Kidney glomerular epithelial cell (primary cell): ENCODE measurements around the gene CEP128.
A peak's percentile ranks its signal among the peaks of the same experiment; 100 is the strongest.

Source experiments
- DNase-seq: peaks from one replicate; lab custom pipeline; 2025; lab: John Stamatoyannopoulos, UW

Gene CEP128

DNA sequence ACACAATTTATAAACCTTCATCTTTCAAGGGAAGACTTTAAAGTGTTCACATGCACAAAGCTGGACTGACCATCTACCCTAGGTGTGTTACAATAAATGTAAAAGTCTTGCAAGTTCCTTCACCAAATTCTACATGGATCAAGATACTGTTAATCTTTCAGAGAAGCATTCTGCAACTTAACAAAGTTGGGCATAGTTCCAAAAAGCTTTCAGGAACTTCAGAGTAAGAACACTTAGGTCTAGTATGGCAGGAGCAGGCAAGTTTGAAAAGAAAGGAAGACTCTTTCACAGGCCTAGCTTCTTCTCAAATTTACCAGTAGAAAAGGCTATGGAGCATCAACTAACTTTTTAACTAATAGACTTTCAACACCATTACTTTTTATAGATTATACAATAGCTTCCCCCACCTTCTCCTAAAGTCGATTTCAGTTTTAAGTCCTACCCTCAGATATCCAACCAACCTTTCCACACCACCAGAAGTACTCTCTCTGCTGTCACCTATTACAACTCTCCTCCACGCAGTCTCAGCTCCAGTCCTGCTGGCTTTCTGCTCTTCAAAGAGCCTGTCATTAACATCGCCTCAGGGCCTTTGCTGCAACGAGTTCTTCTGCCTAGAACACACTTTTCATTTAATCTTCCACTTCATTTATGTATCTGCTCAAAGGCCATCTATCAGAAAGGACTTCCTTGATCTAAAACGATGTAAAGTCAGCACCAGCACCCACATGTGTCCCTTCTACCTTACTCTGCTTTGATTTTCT lies 333.9 kb downstream of the CEP128 start:
- DNase-seq: no peak

DNA sequence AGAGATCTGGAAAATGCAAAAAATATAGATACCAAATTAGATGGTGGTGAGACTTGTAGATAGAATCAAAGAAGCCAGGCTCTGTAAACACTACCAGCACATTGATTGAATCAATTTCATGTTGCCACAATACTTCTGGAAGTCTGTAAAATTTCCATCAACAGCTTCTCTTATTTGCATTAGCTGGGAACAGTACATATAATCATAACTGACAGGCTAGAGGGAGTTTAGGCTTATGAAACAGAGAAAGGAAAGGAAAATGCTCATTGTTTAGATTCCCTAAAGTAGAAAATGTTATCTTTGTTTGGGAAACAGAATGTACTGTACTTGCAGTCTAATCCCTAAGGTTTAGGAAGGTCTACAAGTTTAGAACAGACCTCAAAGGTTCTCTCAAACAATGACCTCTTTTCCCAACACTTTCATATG lies 335.2 kb downstream of the CEP128 start:
- no peak for DNase-seq

DNA sequence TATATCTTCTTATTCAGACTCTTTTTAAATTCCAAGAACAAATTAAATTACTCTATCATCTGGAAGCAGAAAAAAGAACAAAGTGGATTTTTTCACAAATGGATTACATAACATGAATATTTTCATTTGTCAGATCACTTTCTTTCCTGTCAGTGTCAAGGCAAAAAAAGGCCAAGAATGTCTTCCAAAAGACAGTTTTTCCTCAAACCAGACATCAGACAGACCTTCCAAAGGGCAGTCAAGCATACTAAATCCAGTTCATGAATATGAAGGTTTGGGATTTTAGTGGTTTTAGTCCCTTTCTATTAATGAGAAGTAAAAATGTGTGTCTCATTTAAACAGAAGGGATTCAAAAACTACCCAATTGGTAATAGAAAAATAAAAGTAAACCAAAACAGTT lies 336.0 kb downstream of the CEP128 start:
- no peak for DNase-seq

DNA sequence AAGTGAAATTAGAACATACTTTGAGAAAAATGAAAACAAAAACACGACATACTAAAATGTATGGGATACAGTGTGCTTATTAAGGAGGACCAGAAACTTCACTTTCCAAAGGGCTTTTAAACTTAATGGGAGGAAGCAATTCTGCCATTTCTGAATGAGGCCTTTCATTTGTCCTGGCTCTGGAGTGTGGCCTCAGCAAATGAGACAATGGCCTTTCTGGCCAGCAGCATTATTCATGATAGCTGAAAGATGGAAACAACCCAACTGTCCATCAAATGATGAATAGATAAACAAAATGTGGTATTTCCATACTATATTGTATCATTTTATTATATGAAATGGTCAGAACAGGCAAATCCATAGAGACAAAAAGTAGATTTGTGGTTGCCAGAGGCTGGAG lies 338.6 kb downstream of the CEP128 start:
- DNase-seq: no peak

DNA sequence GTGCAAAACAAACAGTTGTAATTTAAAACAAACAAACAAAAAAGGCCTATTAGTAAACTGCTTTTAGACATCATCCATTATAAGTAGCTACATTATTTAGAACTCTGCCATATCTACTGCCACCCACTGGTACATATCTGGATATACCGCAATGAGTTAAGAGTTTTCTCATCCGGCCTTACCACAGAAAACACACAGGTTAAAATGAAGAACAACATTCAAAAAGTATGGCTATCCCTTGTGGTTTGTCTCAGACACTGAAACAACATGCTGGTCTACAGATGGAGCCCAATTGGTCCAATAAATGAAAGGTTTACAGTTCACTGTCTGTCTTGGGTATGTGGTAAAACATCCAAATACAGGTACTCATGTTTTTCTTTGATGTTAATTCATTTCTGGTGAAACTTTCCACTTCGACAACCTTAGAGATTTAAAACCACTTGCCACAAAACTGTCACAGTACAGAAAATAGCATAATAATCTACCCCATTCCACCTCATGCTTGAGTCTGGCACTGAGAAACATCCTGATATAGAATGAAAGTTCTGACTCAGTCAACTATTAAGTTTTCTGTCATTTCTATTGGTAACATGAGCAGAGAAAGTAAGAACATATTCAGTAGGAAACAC lies 354.3 kb downstream of the CEP128 start:
- peak; percentile 51 for DNase-seq

DNA sequence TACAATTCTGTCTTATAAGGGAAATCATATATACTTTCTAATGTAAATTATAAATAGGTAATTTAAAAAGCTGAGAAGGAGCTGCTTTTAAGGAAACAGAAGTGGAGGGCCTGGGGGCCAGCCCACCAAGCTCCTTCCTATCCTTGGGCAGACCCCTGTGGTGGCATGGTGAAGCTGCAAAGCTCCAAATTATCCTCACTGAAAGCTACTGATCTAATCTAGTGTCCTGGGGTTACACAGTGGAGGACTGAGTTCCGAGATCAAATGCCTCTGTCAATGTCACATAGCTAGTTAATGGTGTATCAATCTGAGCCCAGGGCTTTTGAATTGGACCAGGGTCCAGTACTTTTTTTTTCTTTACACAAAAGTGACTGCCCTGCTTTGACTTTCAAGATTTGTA lies 355.4 kb downstream of the CEP128 start:
- DNase-seq: no peak

DNA sequence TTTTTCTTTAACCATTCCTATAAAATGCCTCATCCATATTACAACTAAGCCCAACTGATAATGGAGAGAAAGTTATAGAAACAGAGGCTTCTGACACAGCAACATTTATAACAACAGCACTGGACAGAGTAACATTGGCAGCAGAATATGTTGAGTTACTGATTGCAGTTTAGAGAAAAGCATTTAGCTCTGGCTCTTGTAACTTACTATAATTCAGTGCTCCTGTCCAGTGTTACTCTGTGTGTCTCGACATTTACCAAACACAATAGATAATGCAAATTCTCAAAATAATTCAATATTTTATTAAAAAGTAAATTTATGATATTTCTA lies 356.1 kb downstream of the CEP128 start:
- DNase-seq: no peak

DNA sequence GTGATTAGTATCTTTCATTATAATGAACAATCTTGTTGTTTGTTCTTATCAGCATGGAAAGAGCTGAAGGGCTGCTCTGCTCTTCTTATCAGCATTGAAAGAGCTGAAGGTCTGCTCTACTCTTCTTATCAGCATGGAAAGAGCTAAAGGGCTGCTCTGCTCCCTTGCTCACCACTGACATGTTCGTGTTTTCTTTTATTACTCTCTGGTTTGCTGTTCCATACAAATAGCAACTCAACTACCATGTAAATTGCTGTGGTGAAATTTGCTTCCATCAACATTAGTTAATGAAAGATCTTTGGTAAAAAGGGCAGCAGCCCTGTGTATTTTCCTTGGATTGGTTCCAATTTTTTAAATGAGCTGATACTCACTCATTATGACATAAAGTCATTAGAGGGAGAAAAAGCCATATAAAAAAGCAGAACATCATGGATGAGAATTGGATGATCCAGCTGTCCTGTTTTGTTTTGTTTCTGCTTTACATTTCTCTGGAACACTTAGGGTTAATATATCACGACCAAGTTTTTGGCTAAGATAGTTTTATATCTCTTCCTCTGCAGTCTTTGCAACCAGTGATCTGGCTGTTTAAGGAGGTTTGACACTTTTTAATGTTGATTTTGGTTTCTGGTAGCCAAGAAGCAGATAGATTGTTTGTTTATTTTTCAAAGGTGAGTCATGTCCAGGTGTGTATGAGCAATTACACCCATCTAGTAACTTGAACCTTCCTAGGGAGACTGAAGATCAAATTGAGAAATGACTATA lies 356.6 kb downstream of the CEP128 start:
- peak; percentile 24 for DNase-seq

DNA sequence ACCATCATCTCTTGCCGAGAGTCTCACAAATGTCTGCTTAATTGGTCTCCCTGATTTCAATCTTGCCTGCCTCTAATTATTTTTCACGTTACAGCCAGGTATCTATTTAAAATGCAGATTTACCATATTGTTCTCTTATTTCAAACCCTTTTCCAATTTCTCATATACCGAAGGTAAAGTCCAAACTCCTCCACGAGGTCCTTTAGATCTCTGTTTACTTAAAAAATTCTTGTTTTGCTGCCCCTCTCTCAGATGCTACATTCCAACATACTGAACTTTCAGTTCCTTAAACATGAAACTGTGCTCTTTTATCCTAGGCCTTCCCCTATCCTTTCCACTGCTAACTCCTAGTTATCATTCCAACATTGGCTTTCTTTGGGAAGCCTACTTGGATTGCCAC lies 363.9 kb downstream of the CEP128 start:
- DNase-seq: no peak

DNA sequence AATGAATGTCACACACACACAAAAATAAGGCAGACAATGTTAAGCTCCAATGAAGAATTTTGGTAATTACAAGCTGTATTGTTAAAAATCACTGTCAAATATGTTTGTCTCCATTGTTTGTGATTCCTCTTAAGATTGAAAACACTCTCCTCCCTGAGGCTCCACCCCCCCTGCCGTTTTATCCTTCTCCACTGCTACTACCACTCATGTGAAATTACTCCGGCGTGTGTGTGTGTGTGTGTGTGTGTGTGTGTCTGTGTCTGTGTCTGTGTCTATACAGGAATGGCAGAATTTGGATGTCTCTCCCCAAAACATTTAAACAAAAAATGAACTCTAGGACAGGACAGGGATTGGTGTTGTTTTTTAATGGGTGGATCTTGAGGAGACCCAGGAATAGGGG lies 365.1 kb downstream of the CEP128 start:
- DNase-seq: no peak

DNA sequence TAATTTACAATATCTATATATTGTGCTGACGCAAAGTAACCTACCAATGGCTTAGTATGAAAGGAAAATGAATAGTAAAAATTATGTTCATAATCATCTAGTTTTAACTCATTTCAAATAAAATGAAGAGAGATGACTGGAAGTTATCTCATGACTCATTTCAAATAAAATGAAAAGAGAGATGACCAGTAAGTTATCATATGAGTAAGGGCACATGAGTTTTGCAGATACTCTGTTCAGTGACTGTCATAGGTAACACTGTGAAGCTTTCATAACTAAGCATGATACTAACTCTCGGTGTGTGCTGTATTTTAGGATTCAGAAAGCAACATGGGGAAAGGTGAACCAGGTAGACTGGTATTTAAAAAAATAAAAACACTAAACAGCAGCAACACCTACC lies 365.8 kb downstream of the CEP128 start:
- no peak for DNase-seq

DNA sequence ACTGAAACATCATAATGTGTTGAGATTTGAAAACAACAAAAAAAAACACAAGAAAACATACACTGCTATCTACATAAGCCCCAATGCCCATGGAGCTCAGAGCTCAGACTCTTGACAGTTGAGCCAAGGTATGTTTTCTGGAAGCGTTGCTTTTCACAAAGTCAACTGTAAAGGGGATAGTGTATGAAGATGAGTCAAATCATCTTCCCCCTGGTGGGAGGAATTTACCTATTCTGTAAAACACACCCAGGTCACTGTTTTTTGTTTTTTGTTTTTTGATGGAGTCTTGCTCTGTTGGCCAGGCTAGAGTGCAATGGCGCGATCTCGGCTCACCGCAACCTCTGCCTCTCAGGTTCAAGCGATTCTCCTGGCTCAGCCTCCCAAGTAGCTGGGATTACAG lies 368.9 kb downstream of the CEP128 start:
- DNase-seq: no peak

DNA sequence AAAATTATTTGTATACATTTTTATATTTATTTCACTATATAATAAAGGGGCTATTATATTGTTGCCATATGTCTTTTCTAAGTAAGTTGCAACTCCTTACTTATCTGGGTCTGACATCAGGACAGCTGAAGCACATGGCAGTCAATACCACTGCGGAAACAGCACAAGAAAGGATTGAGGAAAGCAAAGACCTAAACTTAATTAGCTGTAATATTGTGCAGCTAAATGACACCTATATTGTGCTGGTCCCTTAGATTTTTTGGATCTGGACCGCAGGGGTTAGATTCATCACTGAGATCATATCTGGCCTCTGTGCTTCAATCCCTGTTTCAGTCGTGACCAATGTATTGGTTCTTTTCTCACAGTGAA lies 370.6 kb downstream of the CEP128 start:
- no peak for DNase-seq

DNA sequence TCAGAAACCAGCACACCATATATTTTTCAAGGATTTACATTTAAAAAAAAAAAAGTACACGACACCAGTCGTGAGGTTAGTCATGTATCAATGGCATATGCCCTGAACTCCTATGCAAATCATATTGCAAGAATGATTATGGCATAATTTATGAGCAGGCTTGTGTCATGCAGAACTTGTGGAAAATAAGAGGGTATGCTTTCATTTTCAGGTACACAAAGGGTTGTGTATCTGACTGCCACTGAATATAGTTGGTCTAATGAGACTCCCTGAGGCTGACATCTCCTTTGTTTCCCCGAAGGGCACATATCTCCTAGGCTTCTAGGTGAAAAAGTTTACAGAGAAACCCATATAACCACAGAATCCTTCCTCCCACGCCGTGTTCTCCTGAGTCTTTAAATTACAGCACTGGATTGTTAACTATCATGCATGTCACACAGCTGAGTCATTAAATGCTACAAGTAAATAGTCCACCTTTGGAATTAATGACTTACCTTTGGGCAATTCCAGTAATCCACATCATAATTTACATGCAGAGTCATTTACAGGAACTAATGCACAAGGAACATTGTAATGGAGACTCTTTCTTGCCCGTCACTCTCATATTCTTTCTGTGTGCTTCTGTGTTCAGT lies 373.5 kb downstream of the CEP128 start:
- peak; percentile 79 for DNase-seq

DNA sequence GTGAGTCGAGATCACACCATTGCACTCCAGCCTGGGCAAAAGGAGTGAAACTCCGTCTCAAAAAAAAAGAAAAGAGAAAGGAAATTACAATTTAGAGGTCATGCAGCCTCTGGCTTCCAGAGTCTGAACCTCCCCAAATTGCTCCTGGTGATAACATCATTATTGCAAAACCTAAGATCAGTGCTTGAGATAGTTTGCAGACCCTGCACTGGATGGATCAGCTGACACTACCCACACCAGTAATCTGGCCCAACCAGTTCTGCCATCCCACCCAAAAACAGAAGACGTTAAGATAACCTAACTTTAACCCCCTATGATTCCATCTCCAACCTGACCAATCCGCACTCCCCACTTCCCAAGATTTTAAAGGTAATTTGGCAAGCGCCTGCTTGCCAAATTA lies 376.5 kb downstream of the CEP128 start:
- no peak for DNase-seq

DNA sequence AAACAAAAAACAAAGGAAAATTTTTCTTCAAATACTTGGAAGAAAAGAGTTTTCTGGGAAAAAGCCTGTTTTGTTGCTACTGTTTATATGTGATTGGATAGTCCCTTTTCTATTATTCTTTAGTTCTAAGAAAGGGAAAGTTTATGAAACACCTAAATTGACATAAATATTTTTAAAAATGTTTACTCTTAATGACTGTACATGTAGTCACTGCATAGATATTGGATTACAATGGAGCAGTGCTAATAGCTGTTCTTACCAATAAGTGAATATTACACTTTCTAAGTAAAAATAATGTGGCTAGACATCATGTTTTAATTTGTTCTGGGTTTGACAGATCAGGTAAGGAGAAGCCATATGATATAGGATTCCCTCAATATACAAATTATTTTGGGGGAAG lies 377.5 kb downstream of the CEP128 start:
- DNase-seq: no peak

DNA sequence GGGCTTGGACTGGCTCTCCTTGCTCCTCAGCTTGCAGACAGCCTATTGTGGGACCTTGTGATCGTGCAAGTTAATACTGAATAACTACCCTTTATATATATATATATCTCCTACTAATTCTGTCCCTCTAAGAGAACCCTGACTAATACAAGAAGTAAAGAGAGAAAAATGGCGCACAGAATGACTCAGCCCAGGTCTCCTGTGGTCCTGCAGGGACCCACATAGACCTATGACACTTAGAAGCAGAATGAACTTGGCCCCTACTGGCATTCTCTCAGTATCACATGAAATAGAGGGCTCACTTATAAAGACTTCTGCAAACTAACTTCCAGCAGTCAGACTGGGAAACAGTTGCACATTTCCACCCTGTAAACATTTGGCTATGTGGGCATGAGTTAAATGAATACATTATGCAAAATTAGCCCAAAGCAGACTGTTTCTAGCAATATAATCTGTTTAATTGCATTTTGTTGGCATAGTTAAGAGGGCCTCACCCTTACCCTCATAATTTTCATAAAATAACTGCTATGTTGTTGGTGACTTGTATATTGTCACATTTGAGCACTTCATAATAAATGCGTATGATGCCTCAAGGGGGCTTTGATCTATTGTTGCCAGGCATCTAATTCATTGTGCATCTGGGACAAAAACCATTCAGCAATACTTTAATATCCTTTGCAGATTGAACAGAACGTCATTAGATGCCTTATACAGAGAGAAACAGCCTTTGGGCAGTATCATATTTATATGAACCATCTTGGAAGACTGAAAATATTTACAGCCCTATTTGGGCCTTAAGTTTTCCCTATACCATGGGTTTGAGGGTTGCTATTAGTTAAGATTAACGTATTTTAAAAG lies 380.5 kb downstream of the CEP128 start:
- DNase-seq: no peak

DNA sequence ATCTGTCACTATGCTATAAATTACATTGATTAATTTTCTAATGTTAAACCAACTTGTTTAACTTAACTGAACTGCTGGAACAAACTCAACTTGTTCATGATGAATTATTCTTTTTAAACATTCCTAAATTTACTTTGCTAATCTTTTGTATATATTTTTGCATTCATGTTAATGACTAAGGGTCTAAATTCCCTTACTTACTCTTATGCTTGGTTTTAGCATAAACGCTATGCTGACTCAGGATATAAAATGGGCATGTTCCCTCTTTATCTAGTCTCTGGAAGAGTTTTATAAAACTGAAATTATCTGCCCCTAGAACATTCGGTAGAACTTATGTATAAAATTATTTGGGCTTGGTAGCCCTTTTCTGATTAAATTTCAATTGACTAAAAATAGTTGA lies 387.4 kb downstream of the CEP128 start:
- DNase-seq: no peak

DNA sequence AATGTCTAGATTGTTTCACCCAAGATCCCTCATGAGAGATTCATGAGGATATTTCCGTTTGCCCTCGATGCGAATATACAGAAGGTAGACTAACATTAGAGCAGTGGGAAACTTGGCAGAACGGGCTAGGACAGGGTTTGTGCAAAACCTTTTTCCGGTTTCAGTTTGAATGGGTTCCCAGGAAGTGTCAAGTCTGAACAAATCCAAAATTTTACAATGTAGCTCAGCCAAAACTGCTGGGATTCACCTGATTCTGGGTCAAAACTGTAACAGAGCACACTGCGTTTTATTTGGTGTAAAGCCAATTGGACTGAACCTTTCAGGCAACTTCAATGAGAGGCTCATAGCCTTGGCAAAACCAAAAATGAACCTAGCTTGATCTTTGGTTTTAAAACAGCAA lies 392.4 kb downstream of the CEP128 start:
- DNase-seq: no peak

DNA sequence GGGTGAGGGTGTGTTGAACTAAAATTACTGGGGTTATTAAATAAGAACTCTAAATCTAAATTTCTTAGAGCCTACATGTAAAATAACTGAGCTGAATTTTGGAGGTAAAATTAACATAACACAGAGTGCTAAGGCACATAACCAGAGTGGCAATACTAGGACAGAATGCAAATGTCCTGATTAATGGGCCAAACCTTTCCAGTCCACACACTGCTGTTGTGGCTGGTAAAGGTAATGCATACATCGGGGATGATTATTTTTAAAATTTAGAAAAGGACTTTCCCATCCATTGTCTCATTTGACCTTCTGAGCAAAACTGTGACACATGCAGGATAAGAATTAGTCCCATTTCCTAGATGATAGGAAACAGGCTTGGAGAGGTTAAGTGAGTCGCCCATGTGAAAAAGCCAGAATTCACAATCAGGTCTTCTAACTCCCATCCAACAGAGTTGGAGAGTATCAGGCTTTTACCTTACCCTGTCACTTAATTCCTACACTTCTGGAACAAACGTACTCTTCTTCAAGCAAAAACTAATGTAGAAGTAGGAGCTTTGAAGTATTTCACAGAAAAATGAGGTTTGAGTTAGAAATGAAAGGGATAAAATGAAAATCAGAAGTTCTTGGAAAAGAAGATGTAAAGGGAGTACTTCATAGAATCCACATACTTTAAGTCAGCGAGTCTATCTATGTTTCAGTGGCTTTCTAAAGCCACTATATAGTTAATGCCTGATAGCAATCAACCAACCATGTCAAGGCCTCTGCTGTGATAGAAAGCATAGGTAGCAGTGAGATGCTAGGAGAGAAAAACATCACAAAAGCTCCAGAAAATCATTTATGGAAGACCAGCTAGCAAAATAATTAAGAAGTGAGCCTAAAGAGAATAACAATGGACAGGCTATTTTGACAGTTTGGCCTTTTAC lies 395.3 kb downstream of the CEP128 start:
- DNase-seq: no peak

DNA sequence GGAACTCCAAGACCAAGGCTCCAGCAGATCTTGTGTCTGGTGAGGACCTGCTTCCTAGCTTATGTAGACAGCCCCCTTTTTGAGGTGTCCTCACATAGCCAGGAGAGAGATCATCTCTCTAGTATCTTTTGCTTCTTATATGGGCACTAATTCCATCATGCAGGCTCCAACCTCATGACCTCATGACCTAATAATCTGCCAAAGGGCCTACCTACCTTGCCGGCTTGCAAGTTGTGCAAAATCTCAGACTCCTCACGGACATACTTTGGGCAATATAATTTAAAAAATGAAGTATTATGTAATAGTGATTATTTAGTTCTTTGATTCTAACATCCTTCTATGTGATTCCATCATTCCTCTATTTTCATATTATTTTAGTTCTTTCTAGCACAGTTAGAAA lies 397.2 kb downstream of the CEP128 start:
- DNase-seq: no peak
